Measurements from ENCODE around the gene PCYT2.

PCYT2 gene

DNA sequence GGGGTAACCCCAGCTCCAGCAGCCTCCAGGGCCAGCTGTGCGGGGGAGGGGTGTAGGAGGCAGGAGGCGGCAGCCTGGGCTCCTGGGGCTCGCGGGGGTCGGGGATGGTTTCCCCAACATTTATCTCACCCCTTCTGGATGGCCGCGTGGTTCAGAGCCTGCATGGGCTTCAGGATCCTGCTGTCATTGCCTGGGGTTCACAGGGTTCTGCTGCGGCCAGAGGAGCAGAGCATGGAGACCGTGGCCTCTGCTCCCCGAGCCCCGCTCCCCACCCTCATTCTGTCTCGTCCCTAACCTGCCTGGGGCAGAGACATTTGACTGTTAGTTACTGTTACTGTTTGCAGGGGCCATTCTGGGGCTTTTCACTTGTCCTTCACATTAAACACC is 31.0 kb upstream of the PCYT2 start:
- no peak for DNase-seq

- DNase-seq = no peak
Observed at GRCh38 chr17:81941484-81942166, 30.4 kb upstream of the PCYT2 start.

GRCh38 chr17:81940538-81941483 is 29.6 kb upstream of the PCYT2 start:
- no peak for DNase-seq

GRCh38 chr17:81939881-81940385 is 28.7 kb upstream of the PCYT2 start:
- no peak for DNase-seq

DNA sequence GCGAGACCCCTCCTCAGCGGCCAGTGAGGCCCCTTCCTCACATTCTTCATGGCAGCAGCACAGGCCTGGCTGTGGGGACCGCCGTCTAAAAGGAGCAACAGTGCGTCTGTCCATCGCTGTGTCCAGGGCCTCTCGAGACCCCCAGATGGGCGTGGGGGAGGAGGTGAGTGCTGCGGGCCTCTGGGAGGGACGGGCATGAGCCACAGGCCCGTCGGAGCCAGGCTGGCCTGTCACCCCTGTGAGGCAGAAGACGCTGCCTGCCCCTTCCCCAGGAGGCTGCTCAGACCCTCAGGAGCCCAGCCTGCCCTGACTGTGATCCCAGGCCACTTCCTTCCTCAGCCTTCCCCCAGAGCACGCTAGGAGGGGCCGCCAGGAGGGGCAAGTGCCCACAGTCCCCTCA is 28.0 kb upstream of the PCYT2 start:
- DNase-seq = no peak

DNA sequence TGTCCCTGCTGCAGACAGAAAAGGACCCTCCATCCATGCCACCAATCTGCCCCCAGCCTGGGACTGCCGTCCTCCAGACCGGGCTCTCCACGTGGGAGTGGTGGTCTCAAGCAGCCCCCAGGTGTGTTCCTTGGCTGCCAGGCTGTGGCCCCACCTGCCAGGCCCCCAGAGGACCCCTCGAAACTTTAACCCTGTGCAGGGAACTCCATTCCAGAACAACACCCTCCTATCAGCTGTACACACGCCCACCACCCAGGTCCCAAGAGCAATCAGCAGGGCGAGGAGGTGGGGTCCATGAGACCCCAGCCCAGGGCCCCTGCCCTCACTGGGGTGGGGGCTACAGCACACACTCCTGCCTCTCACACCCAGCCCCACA is 24.5 kb upstream of the PCYT2 start:
- DNase-seq = no peak

DNA sequence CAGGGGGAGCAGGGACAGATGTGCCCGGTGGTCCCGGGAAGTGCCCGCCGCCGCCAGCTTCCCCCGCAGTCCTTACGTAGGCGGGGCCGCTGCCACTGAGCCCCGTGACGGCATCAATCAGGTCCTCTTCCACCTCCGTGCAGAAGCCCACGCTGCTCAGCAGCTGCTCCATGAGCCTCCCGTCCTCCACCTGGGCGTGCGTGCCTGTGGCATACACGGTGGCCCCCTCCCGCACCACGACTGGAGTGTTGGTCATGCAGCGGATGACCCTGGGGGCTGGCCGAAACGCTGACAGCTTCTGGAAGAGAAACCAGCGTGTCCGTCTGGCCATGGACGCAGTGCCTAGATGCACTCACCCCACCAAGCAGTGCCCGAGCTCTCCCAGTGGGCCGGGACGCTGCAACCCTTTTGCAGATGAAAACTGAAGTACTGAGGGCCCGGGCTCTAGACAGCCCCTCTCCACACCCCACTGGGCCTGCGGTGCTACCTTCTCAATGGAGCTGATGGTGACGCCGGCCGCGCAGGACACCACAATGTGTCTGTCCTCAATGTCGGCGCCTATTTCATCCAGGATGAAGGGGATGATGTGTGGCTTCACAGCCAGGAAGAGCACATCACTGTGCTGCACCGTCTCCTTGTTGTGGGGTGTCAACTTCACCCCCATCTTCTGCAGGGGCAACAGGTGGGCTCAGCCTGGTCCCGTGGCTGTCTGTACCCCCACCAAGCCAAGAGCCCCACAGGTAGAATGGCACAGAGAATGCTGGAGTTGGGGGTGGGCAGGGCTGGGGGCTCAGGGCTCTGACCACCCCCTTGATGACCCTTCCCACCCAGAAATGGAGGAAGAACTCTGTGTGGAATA is 23.9 kb upstream of the PCYT2 start:
- DNase-seq = no peak

DNA sequence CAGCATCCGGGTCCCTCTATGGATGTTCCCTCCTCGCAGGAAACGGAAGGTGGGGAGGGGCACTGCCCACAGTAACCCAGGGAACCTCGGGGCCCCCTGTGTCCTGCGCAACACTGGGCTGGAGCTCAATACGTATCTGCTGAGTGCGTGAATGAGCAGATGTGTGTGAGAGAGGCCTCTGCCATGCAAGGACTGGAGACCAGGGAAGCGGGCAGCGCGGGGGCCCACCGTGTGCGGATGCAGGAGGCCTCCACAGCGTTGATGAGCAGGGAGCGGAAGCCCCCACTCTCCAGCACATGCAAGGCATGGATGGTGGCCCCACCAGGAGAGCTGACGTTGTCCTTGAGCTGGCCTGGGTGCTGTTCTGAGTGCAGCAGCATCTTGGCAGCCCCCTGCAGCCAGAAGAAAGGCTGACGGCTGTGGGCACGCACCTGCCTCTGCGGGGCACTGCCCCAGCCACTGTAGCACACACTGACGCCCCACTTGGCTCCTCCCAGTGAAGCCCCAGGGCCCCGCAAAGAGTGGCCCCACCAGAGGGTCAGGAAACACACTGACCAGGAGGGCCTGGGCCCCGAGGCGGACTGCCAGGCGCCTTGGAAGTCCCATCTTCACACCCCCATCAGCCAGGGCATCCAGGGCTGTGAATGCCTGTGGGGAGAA is 23.0 kb upstream of the PCYT2 start:
- DNase-seq = no peak

GRCh38 chr17:81933178-81933699 is 22.0 kb upstream of the PCYT2 start:
- DNase-seq = no peak

GRCh38 chr17:81932333-81932983 is 21.3 kb upstream of the PCYT2 start:
- peak; percentile 90 for DNase-seq

DNA sequence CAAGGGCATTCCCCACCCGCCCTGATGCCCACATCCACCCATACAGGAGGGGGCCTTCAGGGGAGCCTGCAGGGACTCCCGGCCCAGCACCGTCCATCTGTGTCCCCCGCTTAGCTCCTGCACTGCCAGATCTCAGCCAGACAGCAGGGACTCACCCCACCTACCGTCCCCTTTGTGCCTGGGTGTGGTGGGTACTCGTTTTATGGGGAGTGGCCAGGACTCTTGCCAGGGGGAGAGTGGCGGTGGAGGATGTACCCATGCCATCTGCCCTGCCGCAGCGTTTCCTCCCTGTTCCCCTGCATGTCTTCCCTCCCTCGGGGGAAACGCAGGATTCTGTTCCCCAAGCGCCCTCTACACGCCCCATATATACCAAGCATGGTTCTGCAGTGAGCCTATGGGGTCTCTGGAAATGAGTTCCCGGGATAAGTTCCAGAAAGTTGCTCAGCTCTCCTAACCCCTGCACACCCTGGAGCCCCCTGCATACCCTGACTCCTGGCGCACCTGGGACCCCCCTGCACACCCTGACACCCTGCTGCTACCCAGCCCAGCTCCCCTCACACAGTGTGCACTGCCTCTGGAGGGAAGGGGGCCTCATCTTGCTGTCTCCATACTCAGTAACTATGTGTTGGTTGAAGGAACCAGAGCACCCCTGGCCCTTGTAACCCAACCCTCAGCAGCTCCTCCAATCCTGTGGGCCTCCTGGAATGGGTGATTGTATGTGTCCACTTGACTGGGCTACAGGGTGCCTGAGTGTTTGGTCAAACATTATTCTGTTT is 20.5 kb upstream of the PCYT2 start:
- DNase-seq = peak; percentile 40

GRCh38 chr17:81931189-81931556 is 20.0 kb upstream of the PCYT2 start:
- no peak for DNase-seq

GRCh38 chr17:81930142-81931125 is 19.2 kb upstream of the PCYT2 start:
- DNase-seq = no peak

DNA sequence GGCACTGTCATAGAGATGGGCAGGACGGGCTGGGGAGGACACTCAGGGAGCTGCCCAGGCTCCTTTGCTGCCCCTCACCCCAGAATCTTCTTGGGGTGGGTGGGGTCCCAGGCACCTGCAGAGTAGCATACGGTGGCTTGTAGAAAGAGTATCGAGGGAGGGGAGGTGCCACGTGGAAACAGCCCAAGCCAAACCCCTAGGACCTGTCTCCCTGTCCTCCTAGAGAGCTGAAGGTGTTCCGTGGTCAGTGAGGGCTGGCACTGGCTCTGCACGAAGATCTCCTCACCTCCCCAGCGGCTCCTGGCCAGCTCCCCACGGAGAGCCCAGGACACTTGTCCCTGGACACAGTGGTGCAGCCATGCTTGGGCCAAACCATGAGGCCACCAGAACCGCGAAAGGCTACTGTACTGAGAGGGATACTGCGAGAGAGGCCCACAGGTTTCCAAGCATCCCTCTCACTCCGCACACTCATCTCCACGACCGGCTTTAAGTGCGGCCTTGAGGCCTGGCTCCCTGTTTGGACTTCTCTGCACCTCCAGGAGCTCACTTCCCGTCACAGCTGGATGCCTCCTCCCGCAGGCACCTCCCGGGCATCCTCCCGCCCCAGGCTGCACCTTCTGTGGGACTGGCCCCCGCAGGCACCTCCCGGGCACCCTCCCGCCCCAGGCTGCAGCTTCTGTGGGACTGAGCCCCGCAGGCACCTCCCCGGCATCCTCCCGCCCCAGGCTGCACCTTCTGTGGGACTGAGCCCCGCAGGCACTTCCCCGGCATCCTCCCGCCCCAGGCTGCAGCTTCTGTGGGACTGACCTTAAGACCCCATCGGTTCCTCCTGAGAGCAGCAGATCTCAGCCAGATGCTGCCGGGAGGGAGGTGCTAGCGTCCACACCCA is 18.3 kb upstream of the PCYT2 start:
- no peak for DNase-seq

DNA sequence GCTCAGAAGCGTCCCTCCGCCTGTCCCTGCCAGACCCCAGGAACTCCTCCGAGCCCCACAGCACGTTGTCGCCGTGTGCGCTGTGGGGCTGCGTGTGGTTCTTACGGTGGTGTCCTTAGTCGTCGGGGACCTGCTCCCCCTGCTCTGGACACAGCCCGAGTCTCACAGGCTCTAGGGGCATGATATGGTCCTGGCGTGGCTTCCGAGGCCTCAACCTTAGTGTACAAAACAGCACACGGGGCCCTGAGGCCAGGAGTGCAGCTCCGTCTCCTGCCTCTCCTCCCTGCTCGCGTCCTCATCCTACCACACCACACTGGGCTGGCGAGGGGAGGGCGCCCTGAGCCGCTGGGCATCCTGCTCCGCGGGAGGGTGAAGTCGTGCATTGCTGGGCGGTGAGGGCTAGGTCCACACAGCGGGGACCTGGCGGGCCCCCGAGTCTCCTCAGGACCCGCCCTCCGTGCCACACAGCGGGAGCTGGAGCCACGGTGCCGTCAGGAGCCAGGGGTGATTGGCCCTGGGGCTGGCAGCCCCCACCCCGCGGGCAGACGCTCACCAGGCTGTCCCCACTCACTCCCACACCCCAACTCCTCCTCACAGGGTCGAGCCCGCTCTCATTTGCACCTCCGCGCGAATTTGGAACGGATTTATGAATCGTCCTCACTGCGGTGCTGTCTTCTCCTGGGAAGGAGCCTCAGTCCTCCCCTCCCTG is 17.5 kb upstream of the PCYT2 start:
- no peak for DNase-seq

DNA sequence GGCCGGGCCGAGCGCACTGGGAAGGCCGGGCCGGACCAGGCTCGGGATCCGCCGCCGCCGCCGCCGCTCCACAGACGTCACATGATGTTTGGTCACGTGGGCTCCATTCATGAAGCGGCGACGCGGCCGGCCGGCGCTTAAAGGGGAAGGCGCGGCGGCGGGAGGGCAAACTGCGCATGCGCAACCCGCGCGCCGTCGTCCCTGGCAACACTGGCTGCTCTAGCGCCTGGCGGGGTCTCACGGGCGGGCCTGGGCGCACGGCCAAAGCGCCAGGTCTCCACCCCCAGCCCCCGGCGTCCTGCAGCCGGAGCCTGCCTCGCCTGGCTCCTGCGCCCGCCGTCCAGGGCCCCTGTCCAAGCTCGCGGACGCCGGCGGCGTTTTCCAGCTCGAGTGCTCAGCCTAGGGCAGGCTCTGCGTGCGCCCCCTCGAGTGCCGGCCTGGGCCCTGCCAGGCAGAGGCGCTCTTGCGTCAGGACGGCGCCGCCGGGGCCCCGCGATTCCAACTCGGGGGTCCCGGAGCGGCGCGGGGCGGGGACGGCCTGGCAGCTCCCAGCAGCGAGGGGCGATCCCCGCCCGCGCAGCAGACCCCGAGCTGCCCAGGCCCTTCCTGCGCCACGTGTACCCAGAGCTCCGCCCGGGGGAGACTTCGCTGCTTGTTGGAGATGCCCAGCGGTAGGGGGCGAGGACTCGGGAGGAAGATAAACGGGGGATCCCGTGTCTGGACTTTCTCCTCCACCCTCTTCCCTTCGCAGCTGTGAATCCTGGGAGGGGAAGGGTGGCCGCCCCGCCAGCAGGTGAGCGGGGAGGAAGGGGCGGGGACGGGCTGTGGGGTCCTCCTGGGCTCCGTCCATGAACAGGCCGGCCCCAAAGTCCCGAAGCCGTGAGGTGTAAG is 16.7 kb upstream of the PCYT2 start, which contains the start of gene MAFG:
TSS of gene MAFG (minus strand) at position 83 of the 891 bp plus-strand sequence. CDS start 4,550 bp downstream, outside the sequence.
- DNase-seq = peak; percentile 96

Measured in OCI-M1 (cell line).